ENCODE results near the gene TRIM41. TPM values are rescaled to one million over a fixed set of nuclear protein-coding genes. Genes with fewer than 3 reads are reported as not detected.
"Not testable (repeated sequence)": the region's sequence is repeated elsewhere in the genome, so short reads cannot be mapped to it uniquely, and the experiment has no call there.

TRIM41 gene
- total and polyA plus RNA-seq, 2 of the 13 experiments (the other 11 are each of a cell fraction or from before 2014, with no cell fraction given): 10.2 to 16.7 TPM

- Histone ChIP-seq H3K4me2 (ENCODE audit: low read depth, low read length) (no peak overlapping the region), H3K4me1 (ENCODE audit: insufficient read depth, low read length) (peaks cover 15% of the 10 kb centered on the region), H3K27me3 (ENCODE audit: control insufficient read depth in 1 of 2, insufficient read depth in 2 of 2, low read length in 2 of 2) (no peaks in the 10 kb centered on the region), H3K9me3 (ENCODE audit: low read length) (no peaks in the 10 kb centered on the region), H3K79me2 (ENCODE audit: insufficient read depth, low read length) (no peaks in the 10 kb centered on the region), H3K36me3 (replicated peaks in 1 of 2; ENCODE audit: control insufficient read depth in 1 of 2, insufficient read depth in 2 of 2, low read length in 2 of 2) (no peaks in the 10 kb centered on the region), H3K9ac (ENCODE audit: insufficient read depth, low read depth, low read length) (no peak overlapping the region), H3K27ac (ENCODE audit: extremely low read length, insufficient read depth, low read length) (no peak overlapping the region), H2AFZ (ENCODE audit: low read length) (no peak overlapping the region), H4K20me1 (ENCODE audit: insufficient read depth, low read length) (no peaks in the 10 kb centered on the region), H3K4me3 (replicated peaks in 1 of 3; ENCODE audit: insufficient read depth in 1 of 3, low read depth in 2 of 3, low read length in 3 of 3) (no peak overlapping the region)
- ATAC-seq (no peak), DNase-seq (ENCODE audit: low spot score) (no peak), FAIRE-seq (no peak)
- WGBS (ENCODE audit: low lambda C conversion rate): 48% methylated on average over 2 of the region's 3 CpGs
- POLR2A ChIA-PET: interaction anchor here (1.3 to 1.7 kb wide), 2 partner anchors 9 to 11 kb away, joined by 4 to 6 read pairs; partner anchors contain the start of gene TRIM52
- CTCF ChIA-PET (ENCODE audit: low intra/inter-chr PET ratio, low total read pairs): no interaction called here
- intact Hi-C loops (cut with micrococcal nuclease; ENCODE audit: unreplicated experiment): no loop called here
- BruUV-seq (replicated peaks): no TSS peak
- TF ChIP-seq STAT6 (CRISPR knock-in tag; IDR thresholded peaks at IDR 0.05; ENCODE audit: borderline replicate concordance) (no peak), NFIB (CRISPR knock-in tag; IDR thresholded peaks at IDR 0.05; ENCODE audit: borderline replicate concordance) (no peak), ZNF746 (CRISPR knock-in tag; IDR thresholded peaks at IDR 0.05) (no peak)
- in situ Hi-C loops (cut with HindIII; ENCODE audit: extremely low pct_ligation_motif_present, low pct_unique_long_range_greater_than_20kb): no loop called here
Observed at GRCh38 chr5:181271081-181271480, 48.0 kb downstream of the TRIM41 start.

GRCh38 chr5:181273433-181273744 lies 50.3 kb downstream of the TRIM41 start:
- FAIRE-seq; H3K9me3 ChIP-seq (ENCODE audit: low read length); intact Hi-C loops (cut with micrococcal nuclease; ENCODE audit: unreplicated experiment); CTCF ChIA-PET (ENCODE audit: low intra/inter-chr PET ratio, low total read pairs); H3K4me1 ChIP-seq (ENCODE audit: insufficient read depth, low read length); H2AFZ ChIP-seq (ENCODE audit: low read length); H3K27me3 ChIP-seq (ENCODE audit: control insufficient read depth in 1 of 2, insufficient read depth in 2 of 2, low read length in 2 of 2); BruUV-seq (replicated peaks); H3K36me3 ChIP-seq (replicated peaks in 1 of 2; ENCODE audit: control insufficient read depth in 1 of 2, insufficient read depth in 2 of 2, low read length in 2 of 2); H3K9ac ChIP-seq (ENCODE audit: insufficient read depth, low read depth, low read length); H3K27ac ChIP-seq (ENCODE audit: extremely low read length, insufficient read depth, low read length); H3K79me2 ChIP-seq (ENCODE audit: insufficient read depth, low read length); in situ Hi-C loops (cut with HindIII; ENCODE audit: extremely low pct_ligation_motif_present, low pct_unique_long_range_greater_than_20kb); H4K20me1 ChIP-seq (ENCODE audit: insufficient read depth, low read length): not testable (repeated sequence)
- Histone ChIP-seq H3K4me3 (replicated peaks in 1 of 3; ENCODE audit: insufficient read depth in 1 of 3, low read depth in 2 of 3, low read length in 3 of 3) (peak overlapping the region in 1 of 3 experiments; percentile 23; a peak in 1 of 6 replicates), H3K4me2 (ENCODE audit: low read depth, low read length) (peak overlapping the region; percentile 53)
- POLR2A ChIA-PET: interaction anchor here (0.6 kb wide), 1 partner anchor 462 kb away, joined by 3 read pairs; no protein-coding TSS in a partner anchor
- peak; percentile 97 for ATAC-seq
- peak; percentile 34 for DNase-seq (ENCODE audit: low spot score)
- 0% methylated on average over 5 of the region's 28 CpGs for WGBS (ENCODE audit: low lambda C conversion rate)
- TF ChIP-seq ZNF770 (CRISPR knock-in tag; IDR thresholded peaks at IDR 0.05) (peak; percentile 74), UBTF (CRISPR knock-in tag; IDR thresholded peaks at IDR 0.05) (peak; percentile 95; the same call in 1 of the 2 replicates), HOXA3 (CRISPR knock-in tag; IDR thresholded peaks at IDR 0.05) (peak; percentile 26; the same call in 1 of the 2 replicates)
